HG03135 (cell line): Measurements from ENCODE around the gene SLC16A7.

Experiments used
- ATAC-seq: cut with Tn5 transposase; IDR thresholded peaks from one replicate; pipeline ENCODE4 v1.9.1; 2021; ENCODE audit warnings: mild to moderate bottlenecking, moderate library complexity; ENCODE audit not compliant: unreplicated experiment

Gene SLC16A7

GRCh38 chr12:59827767-59828166 is 231.9 kb downstream of the SLC16A7 start:
- ATAC-seq, result no peak

- ATAC-seq, result no peak
Observed at GRCh38 chr12:59828521-59828920, 232.7 kb downstream of the SLC16A7 start.

- no peak for ATAC-seq
Observed at GRCh38 chr12:59833408-59833807, 237.6 kb downstream of the SLC16A7 start.

- no peak for ATAC-seq
Observed at GRCh38 chr12:59834659-59835474, 239.0 kb downstream of the SLC16A7 start.
